D341Med (cell line): ENCODE results near the gene SUMF2.
"Not testable (repeated sequence)": the region's sequence is repeated elsewhere in the genome, so short reads cannot be mapped to it uniquely, and the experiment has no call there.

Experiments
- DNase-seq: peaks from one replicate; pipeline ENCODE4 v3.0.0; 2012; ENCODE audit warnings: low spot score

SUMF2 gene

GRCh38 chr7:56063500-56063881, 595 bp upstream of the SUMF2 start:
- DNase-seq: no peak

GRCh38 chr7:56066376-56066775, 2.3 kb downstream of the SUMF2 start:
- not testable (repeated sequence) for DNase-seq

- peak; percentile 88 for DNase-seq
Observed at GRCh38 chr7:56074371-56074791, 10.3 kb downstream of the SUMF2 start.

GRCh38 chr7:56077681-56078080, 13.6 kb downstream of the SUMF2 start:
- no peak for DNase-seq

- DNase-seq: no peak
Observed at GRCh38 chr7:56078196-56078595, 14.1 kb downstream of the SUMF2 start.

- no peak for DNase-seq
Observed at GRCh38 chr7:56079450-56080185, 15.5 kb downstream of the SUMF2 start.

- not testable (repeated sequence) for DNase-seq
Observed at GRCh38 chr7:56080726-56081435, 16.8 kb downstream of the SUMF2 start.

GRCh38 chr7:56081626-56082340, 17.7 kb downstream of the SUMF2 start:
- no peak for DNase-seq

- DNase-seq: no peak
Observed at GRCh38 chr7:56083150-56083785, 19.2 kb downstream of the SUMF2 start.

GRCh38 chr7:56086761-56087160, 22.7 kb downstream of the SUMF2 start:
- no peak for DNase-seq

GRCh38 chr7:56087445-56087844, 23.4 kb downstream of the SUMF2 start:
- DNase-seq: no peak

GRCh38 chr7:56091591-56091990, 27.5 kb downstream of the SUMF2 start:
- DNase-seq: no peak

GRCh38 chr7:56092388-56092787, 28.3 kb downstream of the SUMF2 start:
- DNase-seq: not testable (repeated sequence)

GRCh38 chr7:56092789-56093531, 28.9 kb downstream of the SUMF2 start, which contains the start of gene PHKG1:
PHKG1 (minus strand) TSS chr7:56092952; CDS start chr7:56088941, 4,011 bp downstream.
- DNase-seq: peak; percentile 73

GRCh38 chr7:56097700-56098099, 33.6 kb downstream of the SUMF2 start:
- DNase-seq: no peak

- not testable (repeated sequence) for DNase-seq
Observed at GRCh38 chr7:56098187-56099008, 34.3 kb downstream of the SUMF2 start.

- DNase-seq: no peak
Observed at GRCh38 chr7:56099653-56100052, 35.6 kb downstream of the SUMF2 start.

- not testable (repeated sequence) for DNase-seq
Observed at GRCh38 chr7:56104138-56104537, 40.1 kb downstream of the SUMF2 start.

GRCh38 chr7:56105508-56105907, 41.4 kb downstream of the SUMF2 start:
- no peak for DNase-seq
